Endothelial cell (in vitro differentiated cells): ENCODE data around the gene GOLGA2. TPM values are rescaled to one million over a fixed set of nuclear protein-coding genes. Genes with fewer than 3 reads are reported as not detected.

Experiments used
- DNase-seq: peaks from one replicate; pipeline ENCODE4 v3.0.0; 2021; ENCODE audit warnings: low spot score
- H3K27ac Mint-ChIP-seq: one replicate; pipeline ENCODE4 v1.8.0; 2021; ENCODE audit warnings: mixed read lengths, inconsistent platforms; ENCODE audit not compliant: unreplicated experiment
- H3K27me3 Mint-ChIP-seq: one replicate; pipeline ENCODE4 v1.8.0; 2021; ENCODE audit warnings: mild to moderate bottlenecking, moderate library complexity, mixed read lengths, inconsistent platforms; ENCODE audit not compliant: unreplicated experiment
- H3K36me3 Mint-ChIP-seq: one replicate; pipeline ENCODE4 v1.8.0; 2021; ENCODE audit warnings: mild to moderate bottlenecking, low read depth, mixed read lengths, inconsistent platforms; ENCODE audit not compliant: unreplicated experiment
- H3K4me1 Mint-ChIP-seq: one replicate; pipeline ENCODE4 v1.8.0; 2021; ENCODE audit warnings: mild to moderate bottlenecking, mixed read lengths, inconsistent platforms; ENCODE audit not compliant: unreplicated experiment
- H3K4me3 Mint-ChIP-seq: one replicate; pipeline ENCODE4 v1.8.0; 2021; ENCODE audit warnings: mild to moderate bottlenecking, mixed read lengths, inconsistent platforms; ENCODE audit not compliant: unreplicated experiment
- H3K9me3 Mint-ChIP-seq: one replicate; pipeline ENCODE4 v1.8.0; 2021; ENCODE audit warnings: mixed read lengths, inconsistent platforms; ENCODE audit not compliant: unreplicated experiment
- CTCF ChIP-seq: fragments of 200-600 bp; sonication (generic); IDR thresholded peaks from one replicate; pipeline ENCODE4 v1.5.0; 2021; ENCODE audit warnings: antibody characterized with exemption; ENCODE audit not compliant: unreplicated experiment
- total RNA-seq: library from RNA; stranded (reverse); fragmentation: NEBNext Ultra II Directional; extraction: Animal tissue kit (Norgen Biotek cat#: 25700); gene quantifications from one replicate; pipeline ENCODE4 v1.2.1, GENCODE V29; 2021; ENCODE audit not compliant: unreplicated experiment

Gene GOLGA2
- total RNA-seq, 1 donor from 2014 or later: 69.4 TPM

GRCh38 chr9:128242828-128243214 lies 33.0 kb downstream of the GOLGA2 start:
- TF ChIP-seq CTCF: no peak
- H3K9me3 Mint-ChIP-seq: no peaks in the 10 kb centered on the region
- DNase-seq: no peak
- peaks cover 4% of the 10 kb centered on the region for H3K27me3 Mint-ChIP-seq
- H3K36me3 Mint-ChIP-seq: peaks cover 3% of the 10 kb centered on the region
- peaks cover 15% of the 10 kb centered on the region for H3K4me1 Mint-ChIP-seq
- H3K27ac Mint-ChIP-seq: no peak overlapping the region
- H3K4me3 Mint-ChIP-seq: no peak overlapping the region

GRCh38 chr9:128242124-128242523 lies 33.7 kb downstream of the GOLGA2 start:
- H3K4me3 Mint-ChIP-seq: no peak overlapping the region
- peaks cover 15% of the 10 kb centered on the region for H3K4me1 Mint-ChIP-seq
- H3K27me3 Mint-ChIP-seq: no peaks in the 10 kb centered on the region
- H3K36me3 Mint-ChIP-seq: no peaks in the 10 kb centered on the region
- no peaks in the 10 kb centered on the region for H3K9me3 Mint-ChIP-seq
- no peak overlapping the region for H3K27ac Mint-ChIP-seq
- no peak for DNase-seq
- no peak for TF ChIP-seq CTCF

GRCh38 chr9:128233817-128234406 lies 41.9 kb downstream of the GOLGA2 start:
- H3K27ac Mint-ChIP-seq: no peak overlapping the region
- H3K36me3 Mint-ChIP-seq: no peaks in the 10 kb centered on the region
- H3K9me3 Mint-ChIP-seq: no peaks in the 10 kb centered on the region
- peaks cover 4% of the 10 kb centered on the region for H3K27me3 Mint-ChIP-seq
- peaks cover 5% of the 10 kb centered on the region for H3K4me1 Mint-ChIP-seq
- TF ChIP-seq CTCF: no peak
- no peak overlapping the region for H3K4me3 Mint-ChIP-seq
- no peak for DNase-seq

- DNase-seq: no peak
- Mint-ChIP-seq H3K27ac (no peak overlapping the region), H3K4me1 (peaks cover 5% of the 10 kb centered on the region), H3K9me3 (no peaks in the 10 kb centered on the region), H3K4me3 (no peak overlapping the region), H3K27me3 (peaks cover 4% of the 10 kb centered on the region), H3K36me3 (no peaks in the 10 kb centered on the region)
- TF ChIP-seq CTCF: no peak
These were observed 43.0 kb downstream of the GOLGA2 start for GRCh38 chr9:128232528-128233428.
